Stimulated activated CD8-positive, alpha-beta memory T cell treated with anti-CD3 and anti-CD28 coated beads, Interleukin-4, amount 100 ng/mL, for 4 hours (primary cell): ENCODE data around the gene SYTL2.
"Not testable (repeated sequence)": the region's sequence is repeated elsewhere in the genome, so short reads cannot be mapped to it uniquely, and the experiment has no call there.

Source experiments
- DNase-seq, 2 donors: peaks; one replicate each; pipeline ENCODE4 v3.0.0-alpha.2; 2020; ENCODE audit warnings: low read depth in 2 of 2, low spot score in 1 of 2

The SYTL2 gene

GRCh38 chr11:85663080-85663752 is 147.7 kb downstream of the SYTL2 start:
- no peak for DNase-seq

GRCh38 chr11:85661972-85662664 is 148.8 kb downstream of the SYTL2 start:
- DNase-seq: no peak

GRCh38 chr11:85658180-85658579 is 152.8 kb downstream of the SYTL2 start:
- no peak for DNase-seq

GRCh38 chr11:85656777-85657176 is 154.2 kb downstream of the SYTL2 start:
- DNase-seq: no peak

- not testable (repeated sequence) for DNase-seq
Observed at GRCh38 chr11:85654343-85654742, 156.6 kb downstream of the SYTL2 start.

GRCh38 chr11:85652786-85653447 is 158.0 kb downstream of the SYTL2 start:
- no peak for DNase-seq

- DNase-seq: no peak
Observed at GRCh38 chr11:85651118-85651517, 159.8 kb downstream of the SYTL2 start.

GRCh38 chr11:85647604-85648299 is 163.2 kb downstream of the SYTL2 start, which contains the start of gene TMEM126A:
Gene TMEM126A (plus strand): TSS chr11:85647967. CDS start chr11:85650256, 2,289 bp downstream.
- DNase-seq: peak; percentile 81 to 83

GRCh38 chr11:85647078-85647477 is 163.9 kb downstream of the SYTL2 start:
- DNase-seq: no peak
